K562 (cell line): ENCODE data around the gene ITIH6. TPM values are rescaled to one million over a fixed set of nuclear protein-coding genes. Genes with fewer than 3 reads are reported as not detected.

Experiments used
- ADNP ChIP-seq: fragments of 200-800 bp; sonication (Bioruptor generic); IDR thresholded peaks from 2 replicates; pipeline ENCODE4 v1.6.1; 2016; ENCODE audit warnings: missing genetic modification characterization, missing compliant biosample characterization
- DNMT1 ChIP-seq: fragments of 450-650 bp; IDR thresholded peaks from 2 replicates; pipeline ENCODE4 v1.6.1; 2016; ENCODE audit warnings: antibody characterized with exemption, mild to moderate bottlenecking
- EZH2 ChIP-seq: IDR thresholded peaks from 2 replicates; pipeline ENCODE4 v1.6.1; 2012; ENCODE audit warnings: low read depth, mild to moderate bottlenecking, inconsistent platforms, low read length, borderline replicate concordance
- FOXA1 ChIP-seq: fragments of 450-650 bp; IDR thresholded peaks from 2 replicates; pipeline ENCODE4 v1.6.1; 2016; ENCODE audit warnings: mild to moderate bottlenecking, borderline replicate concordance
- GABPB2 ChIP-seq: fragments of 250-450 bp; sonication (Bioruptor Pico); conservative IDR thresholded peaks from 2 replicates; pipeline ENCODE4 v1.5.1; 2021; ENCODE audit warnings: mild to moderate bottlenecking
- KLF6 ChIP-seq: fragments of 250-450 bp; sonication (Bioruptor Pico); IDR thresholded peaks from 2 replicates; pipeline ENCODE4 v1.4.0; 2020; ENCODE audit warnings: mild to moderate bottlenecking, moderate library complexity, borderline replicate concordance
- MCM5 ChIP-seq: fragments of 450-650 bp; IDR thresholded peaks from 2 replicates; pipeline ENCODE4 v1.6.1; 2016; ENCODE audit warnings: low read depth
- PHF21A ChIP-seq: fragments of 450-650 bp; IDR thresholded peaks from 2 replicates; pipeline ENCODE4 v1.6.1; 2017; ENCODE audit warnings: low read depth, borderline replicate concordance
- PYGO2 ChIP-seq: fragments of 450-650 bp; IDR thresholded peaks from 2 replicates; pipeline ENCODE4 v1.6.1; 2016; ENCODE audit warnings: mild to moderate bottlenecking, missing genetic modification characterization, moderate library complexity, missing compliant biosample characterization
- TAF15 ChIP-seq: fragments of 200-400 bp; formaldehyde crosslinking; IDR thresholded peaks from 2 replicates; pipeline ENCODE4 v1.6.1; 2017; ENCODE audit warnings: mild to moderate bottlenecking, low read depth, low read length, moderate library complexity
- ZBTB40 ChIP-seq, 2 experiments: fragments of 450-650 bp in 1 of 2; sonication (generic) in 1 of 2; formaldehyde crosslinking in 1 of 2; IDR thresholded peaks; 2 replicates each; pipeline versions ENCODE4 v1.7.1 to v1.9.0; 2016 to 2022; ENCODE audit warnings: inconsistent platforms in 1 of 2, mild to moderate bottlenecking in 1 of 2, missing genetic modification reagents in 1 of 2
- ZBTB49 ChIP-seq: sonication (generic); formaldehyde crosslinking; IDR thresholded peaks from 2 replicates; pipeline ENCODE4 v1.8.0; 2022; ENCODE audit warnings: missing genetic modification reagents, mild to moderate bottlenecking, borderline replicate concordance
- ZNF12 ChIP-seq: sonication (generic); formaldehyde crosslinking; IDR thresholded peaks from 2 replicates; pipeline ENCODE4 v1.4.0; 2020; ENCODE audit warnings: mild to moderate bottlenecking, missing genetic modification reagents
- ZNF24 ChIP-seq: fragments of 450-650 bp; IDR thresholded peaks from 2 replicates; pipeline ENCODE4 v1.6.1; 2016
- ZNF655 ChIP-seq: fragments of 250-450 bp; sonication (Bioruptor Pico); IDR thresholded peaks from 2 replicates; pipeline ENCODE4 v1.5.0; 2021
- ZNF695 ChIP-seq: fragments of 450-650 bp; formaldehyde crosslinking; IDR thresholded peaks from 2 replicates; pipeline ENCODE4 v1.4.0; 2020; ENCODE audit warnings: mild to moderate bottlenecking, moderate library complexity
- polyA plus RNA-seq, 8 experiments: library from polyadenylated mRNA; depleted of rRNA in 4 of 8; stranded (reverse) in 5 of 8; unstranded in 3 of 8; fragments of >200 nt; fragmentation: Nextera tagmentation in 2 of 8; fragmentation: Illumina TruSeq in 1 of 8; extraction: Ambion mirVana in 2 of 8; extraction: Trizol in 1 of 8; gene quantifications; 2 replicates each; pipeline versions ENCODE4 v1.2.1 to v1.2.3, GENCODE V29; 2011 to 2014; ENCODE audit warnings: inconsistent platforms in 1 of 8, missing spikeins in 1 of 8
- total RNA-seq, 7 experiments: library from RNA; depleted of rRNA in 6 of 7; stranded (reverse); fragments of >200 nt in 6 of 7; fragmentation: Illumina TruSeq in 2 of 7; extraction: Trizol in 2 of 7; gene quantifications; 2 replicates each; pipeline versions ENCODE4 v1.2.1 to v1.2.3, GENCODE V29; 2011 to 2021; ENCODE audit warnings: low replicate concordance in 1 of 7

Gene ITIH6
- total and polyA plus RNA-seq, 9 of the 15 experiments (the other 6 are each of a cell fraction or from before 2014, with no cell fraction given), result 0.03 TPM; not detected in 8

GRCh38 chrX:54808109-54808604 lies 10.1 kb upstream of the ITIH6 start (continued):
- TF ChIP-seq ZBTB40 (IDR thresholded peaks at IDR 0.05) (peak; percentile 69), ZBTB40 (CRISPR knock-in tag; IDR thresholded peaks at IDR 0.05) (no peak), FOXA1 (no peak), PHF21A (no peak), EZH2 (no peak), ADNP (no peak), ZBTB49 (CRISPR knock-in tag) (no peak), TAF15 (no peak), ZNF12 (CRISPR knock-in tag) (no peak), ZNF655 (CRISPR knock-in tag) (no peak), ZNF24 (no peak), KLF6 (CRISPR knock-in tag) (peak; percentile 55; the same call in 1 of the 2 replicates), DNMT1 (no peak), PYGO2 (no peak), GABPB2 (CRISPR knock-in tag) (no peak), MCM5 (no peak), ZNF695 (CRISPR knock-in tag) (no peak)
